ENCODE measurements around the gene TMEM53. TPM values are rescaled to one million over a fixed set of nuclear protein-coding genes. Genes with fewer than 3 reads are reported as not detected.

TMEM53 gene
- total RNA-seq, 1 donor from 2014 or later = 4.6 TPM

GRCh38 chr1:44608141-44608540 lies 66.1 kb downstream of the TMEM53 start:
- Mint-ChIP-seq H3K27ac (no peak overlapping the region), H3K4me1 (no peaks in the 10 kb centered on the region), H3K27me3 (peaks cover 4% of the 10 kb centered on the region), H3K9me3 (no peaks in the 10 kb centered on the region), H3K4me3 (no peak overlapping the region), H3K36me3 (ENCODE audit: low read depth) (no peaks in the 10 kb centered on the region)
- no peak for DNase-seq
- POLR2A ChIA-PET = interaction anchor here (1.1 kb wide), 1 partner anchor 24 kb away, joined by 4 read pairs; no protein-coding TSS in a partner anchor
- CTCF ChIA-PET = interaction anchor here (1.0 to 5.2 kb wide), 4 partner anchors 9 to 44 kb away, joined by 3 to 27 read pairs (median 4); no protein-coding TSS in a partner anchor
- ATAC-seq (ENCODE audit: low read depth) = no peak
- TF ChIP-seq, protein P1, sequence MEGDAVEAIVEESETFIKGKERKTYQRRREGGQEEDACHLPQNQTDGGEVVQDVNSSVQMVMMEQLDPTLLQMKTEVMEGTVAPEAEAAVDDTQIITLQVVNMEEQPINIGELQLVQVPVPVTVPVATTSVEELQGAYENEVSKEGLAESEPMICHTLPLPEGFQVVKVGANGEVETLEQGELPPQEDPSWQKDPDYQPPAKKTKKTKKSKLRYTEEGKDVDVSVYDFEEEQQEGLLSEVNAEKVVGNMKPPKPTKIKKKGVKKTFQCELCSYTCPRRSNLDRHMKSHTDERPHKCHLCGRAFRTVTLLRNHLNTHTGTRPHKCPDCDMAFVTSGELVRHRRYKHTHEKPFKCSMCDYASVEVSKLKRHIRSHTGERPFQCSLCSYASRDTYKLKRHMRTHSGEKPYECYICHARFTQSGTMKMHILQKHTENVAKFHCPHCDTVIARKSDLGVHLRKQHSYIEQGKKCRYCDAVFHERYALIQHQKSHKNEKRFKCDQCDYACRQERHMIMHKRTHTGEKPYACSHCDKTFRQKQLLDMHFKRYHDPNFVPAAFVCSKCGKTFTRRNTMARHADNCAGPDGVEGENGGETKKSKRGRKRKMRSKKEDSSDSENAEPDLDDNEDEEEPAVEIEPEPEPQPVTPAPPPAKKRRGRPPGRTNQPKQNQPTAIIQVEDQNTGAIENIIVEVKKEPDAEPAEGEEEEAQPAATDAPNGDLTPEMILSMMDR (IDR thresholded peaks at IDR 0.05) = no peak
- intact Hi-C loops (cut with micrococcal nuclease) = no loop called here

- Mint-ChIP-seq H3K36me3 (ENCODE audit: low read depth) (no peaks in the 10 kb centered on the region), H3K27me3 (peaks cover 4% of the 10 kb centered on the region), H3K4me1 (no peaks in the 10 kb centered on the region), H3K27ac (no peak overlapping the region), H3K9me3 (no peaks in the 10 kb centered on the region), H3K4me3 (no peak overlapping the region)
- ChIA-PET CTCF (interaction anchor here (5.2 kb wide), 1 partner anchor 46 kb away, joined by 27 read pairs; no protein-coding TSS in a partner anchor), POLR2A (no interaction called here)
- TF ChIP-seq, protein P1 (IDR thresholded peaks at IDR 0.05) = no peak
- ATAC-seq (ENCODE audit: low read depth) (no peak), DNase-seq (no peak)
- intact Hi-C loops (cut with micrococcal nuclease) = no loop called here
These were observed 67.5 kb downstream of the TMEM53 start for GRCh38 chr1:44606701-44607281.

DNA sequence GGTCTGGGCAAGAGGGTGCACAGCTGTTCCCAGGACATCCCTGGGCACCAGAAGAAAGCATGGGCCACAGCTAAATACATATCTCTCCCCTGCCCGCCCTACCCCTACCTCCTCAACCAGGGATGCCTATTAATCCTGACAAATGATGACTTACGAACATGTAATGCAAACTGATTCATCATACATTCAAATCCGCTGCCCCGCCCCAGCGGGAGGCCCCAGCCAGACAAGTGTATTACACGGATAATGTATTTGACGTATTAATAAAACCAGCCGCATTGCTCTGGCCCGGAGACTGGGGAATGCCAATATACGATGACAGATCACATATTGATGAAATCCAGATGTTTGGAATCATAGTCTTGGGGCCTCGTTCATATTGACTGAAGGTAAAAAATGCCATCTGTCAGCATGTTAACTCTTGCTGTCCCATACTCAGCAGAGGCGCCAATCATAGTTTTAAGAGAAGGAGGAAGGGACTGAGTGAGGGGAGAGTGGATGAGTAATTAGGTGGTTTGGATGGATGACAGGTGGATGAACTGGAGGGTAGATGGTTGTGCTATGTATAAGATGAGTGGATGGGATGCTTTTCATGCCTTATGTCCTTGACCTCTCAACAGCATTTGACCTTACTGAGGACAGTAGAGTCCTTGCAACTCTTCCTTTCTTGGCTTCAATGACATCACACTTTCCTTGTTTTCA lies 68.2 kb downstream of the TMEM53 start:
- H3K36me3 Mint-ChIP-seq (ENCODE audit: low read depth) = no peaks in the 10 kb centered on the region
- TF ChIP-seq, protein P1 (IDR thresholded peaks at IDR 0.05) = no peak
- H3K9me3 Mint-ChIP-seq = no peaks in the 10 kb centered on the region
- intact Hi-C loops (cut with micrococcal nuclease) = no loop called here
- POLR2A ChIA-PET = no interaction called here
- ATAC-seq (ENCODE audit: low read depth) (no peak), DNase-seq (no peak)
- H3K27ac Mint-ChIP-seq = no peak overlapping the region
- no peak overlapping the region for H3K4me3 Mint-ChIP-seq
- H3K4me1 Mint-ChIP-seq = no peaks in the 10 kb centered on the region
- CTCF ChIA-PET = no interaction called here
- peaks cover 4% of the 10 kb centered on the region for H3K27me3 Mint-ChIP-seq

DNA sequence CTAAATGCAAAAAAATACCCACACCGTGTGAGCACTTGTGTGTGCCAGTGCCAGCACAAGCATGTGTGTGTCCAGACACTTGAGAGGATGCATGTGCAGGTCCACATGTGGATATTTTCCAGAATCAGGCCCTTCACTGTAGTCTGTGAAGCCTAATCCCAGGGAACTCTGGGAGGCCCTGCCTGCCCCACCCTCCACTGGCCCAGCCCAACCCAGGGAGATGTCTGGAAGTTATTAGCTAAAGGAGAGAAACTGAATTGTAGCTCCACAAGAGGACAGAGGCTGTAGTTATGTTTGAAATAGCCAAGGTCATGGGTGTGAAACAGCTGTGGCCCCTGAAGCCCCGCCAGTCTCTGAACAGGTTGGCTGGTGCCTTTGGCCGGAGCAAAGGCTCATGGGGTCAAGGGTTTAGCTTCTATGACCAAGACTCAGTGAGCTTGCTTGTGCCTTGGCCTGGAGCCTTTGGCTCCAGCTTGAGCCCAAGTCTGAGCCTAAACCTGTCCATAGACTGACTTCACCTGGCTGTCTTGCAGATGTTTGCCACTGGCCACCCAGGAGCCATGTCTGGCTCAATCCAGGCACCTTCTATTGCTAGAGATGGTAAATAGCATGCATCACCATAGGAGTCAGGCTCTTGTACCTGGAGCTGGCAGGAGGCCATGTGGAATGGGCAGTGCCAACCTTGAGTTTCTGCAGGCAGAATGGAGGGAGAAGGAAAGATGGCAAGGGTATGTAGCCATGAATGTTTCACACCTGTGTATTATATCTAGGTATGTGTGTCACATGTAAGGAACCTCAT lies 69.9 kb downstream of the TMEM53 start:
- Mint-ChIP-seq H3K27me3 (peaks cover 4% of the 10 kb centered on the region), H3K9me3 (no peaks in the 10 kb centered on the region), H3K4me3 (no peak overlapping the region), H3K27ac (no peak overlapping the region), H3K36me3 (ENCODE audit: low read depth) (no peaks in the 10 kb centered on the region), H3K4me1 (no peaks in the 10 kb centered on the region)
- DNase-seq (no peak), ATAC-seq (ENCODE audit: low read depth) (no peak)
- TF ChIP-seq, protein P1 (IDR thresholded peaks at IDR 0.05) = no peak
- ChIA-PET POLR2A (no interaction called here), CTCF (no interaction called here)
- intact Hi-C loops (cut with micrococcal nuclease) = no loop called here

- CTCF ChIA-PET = no interaction called here
- Mint-ChIP-seq H3K27ac (no peak overlapping the region), H3K36me3 (ENCODE audit: low read depth) (no peaks in the 10 kb centered on the region), H3K9me3 (no peaks in the 10 kb centered on the region), H3K27me3 (peaks cover 2% of the 10 kb centered on the region), H3K4me3 (no peak overlapping the region), H3K4me1 (no peaks in the 10 kb centered on the region)
- TF ChIP-seq, protein P1 (IDR thresholded peaks at IDR 0.05) = no peak
- POLR2A ChIA-PET = no interaction called here
- DNase-seq = no peak
- ATAC-seq (ENCODE audit: low read depth) = no peak
- intact Hi-C loops (cut with micrococcal nuclease) = no loop called here
These were observed 70.6 kb downstream of the TMEM53 start for GRCh38 chr1:44603718-44604117.
